RCC 7860 (cell line): Measurements from ENCODE around the gene LTBP3.
"Not testable (repeated sequence)": the region's sequence is repeated elsewhere in the genome, so short reads cannot be mapped to it uniquely, and the experiment has no call there.

ENCODE experiments used
- DNase-seq: peaks from one replicate; pipeline ENCODE4 v3.0.0-alpha.2; 2015; ENCODE audit warnings: low spot score
- FAIRE-seq: peaks from 2 replicates; lab custom pipeline; 2012; peaks lifted over from hg19 to GRCh38; lab: Jason Lieb, UNC

The LTBP3 gene

GRCh38 chr11:65518941-65519549 is 39.1 kb downstream of the LTBP3 start:
- FAIRE-seq, DNase-seq: not testable (repeated sequence)

GRCh38 chr11:65516135-65516968 is 41.8 kb downstream of the LTBP3 start:
- FAIRE-seq = no peak
- no peak for DNase-seq

- FAIRE-seq, DNase-seq: not testable (repeated sequence)
Observed at GRCh38 chr11:65512311-65512710, 45.8 kb downstream of the LTBP3 start.

GRCh38 chr11:65506772-65507505 is 51.2 kb downstream of the LTBP3 start:
- no peak for DNase-seq
- FAIRE-seq = peak; percentile 69

GRCh38 chr11:65506290-65506771 is 51.8 kb downstream of the LTBP3 start:
- no peak for FAIRE-seq
- DNase-seq = peak; percentile 10

GRCh38 chr11:65505466-65506289 is 52.5 kb downstream of the LTBP3 start:
- DNase-seq (peak; percentile 18), FAIRE-seq (no peak)

GRCh38 chr11:65504674-65505465 is 53.3 kb downstream of the LTBP3 start:
- FAIRE-seq (no peak), DNase-seq (peak; percentile 10)

- peak; percentile 25 for DNase-seq
- no peak for FAIRE-seq
Observed at GRCh38 chr11:65503949-65504673, 54.0 kb downstream of the LTBP3 start.

GRCh38 chr11:65503368-65503948 is 54.7 kb downstream of the LTBP3 start:
- FAIRE-seq (no peak), DNase-seq (peak; percentile 12)

- FAIRE-seq (no peak), DNase-seq (peak; percentile 33)
Observed at GRCh38 chr11:65502555-65503367, 55.4 kb downstream of the LTBP3 start.

GRCh38 chr11:65502274-65502554 is 55.9 kb downstream of the LTBP3 start:
- FAIRE-seq = no peak
- DNase-seq = no peak

GRCh38 chr11:65501472-65502273 is 56.5 kb downstream of the LTBP3 start:
- FAIRE-seq (no peak), DNase-seq (peak; percentile 31)

GRCh38 chr11:65501186-65501471 is 57.0 kb downstream of the LTBP3 start:
- DNase-seq (no peak), FAIRE-seq (no peak)

GRCh38 chr11:65500387-65501185 is 57.6 kb downstream of the LTBP3 start:
- no peak for FAIRE-seq
- peak; percentile 44 for DNase-seq

GRCh38 chr11:65499713-65500386 is 58.3 kb downstream of the LTBP3 start:
- FAIRE-seq (no peak), DNase-seq (peak; percentile 34)
